ENCODE data around the gene EBF3.

EBF3 gene

DNA sequence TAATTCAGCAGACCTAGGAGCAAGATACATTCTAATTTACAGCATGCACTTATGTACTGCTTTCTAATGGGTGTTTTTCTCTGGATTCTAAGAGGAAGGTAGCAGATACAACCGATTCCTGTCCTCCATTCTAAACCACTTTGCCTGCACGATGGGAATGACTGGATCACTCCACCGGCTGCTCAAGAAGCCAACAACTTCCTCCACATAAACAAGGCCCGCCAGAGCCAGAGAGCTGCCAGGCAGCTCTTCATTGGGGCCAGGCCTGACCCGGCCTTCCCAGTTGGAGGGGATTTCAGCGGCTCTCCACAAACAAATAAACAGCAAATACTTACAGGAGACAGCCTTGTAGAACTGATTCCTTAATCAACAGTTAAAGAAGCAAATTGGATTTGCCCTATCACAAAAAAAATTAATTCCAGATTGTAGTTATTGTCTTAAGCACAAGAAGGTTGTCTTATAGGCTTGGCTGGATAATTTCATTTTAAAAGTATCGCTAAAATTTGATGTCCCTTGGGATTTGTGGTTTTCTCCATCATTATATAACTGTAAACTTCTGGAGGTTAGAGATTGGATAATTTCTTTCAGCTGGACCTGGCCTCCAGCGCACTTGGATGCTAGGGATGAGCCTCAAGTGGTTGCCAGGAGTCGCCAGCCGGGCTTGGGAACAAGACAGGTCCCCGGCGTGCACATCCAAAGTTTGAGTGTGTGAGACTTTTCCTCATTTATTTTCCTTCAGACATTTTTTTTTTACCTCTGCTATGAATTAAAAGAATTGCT, 20.9 kb downstream of the EBF3 start:
- no peak for DNase-seq

DNA sequence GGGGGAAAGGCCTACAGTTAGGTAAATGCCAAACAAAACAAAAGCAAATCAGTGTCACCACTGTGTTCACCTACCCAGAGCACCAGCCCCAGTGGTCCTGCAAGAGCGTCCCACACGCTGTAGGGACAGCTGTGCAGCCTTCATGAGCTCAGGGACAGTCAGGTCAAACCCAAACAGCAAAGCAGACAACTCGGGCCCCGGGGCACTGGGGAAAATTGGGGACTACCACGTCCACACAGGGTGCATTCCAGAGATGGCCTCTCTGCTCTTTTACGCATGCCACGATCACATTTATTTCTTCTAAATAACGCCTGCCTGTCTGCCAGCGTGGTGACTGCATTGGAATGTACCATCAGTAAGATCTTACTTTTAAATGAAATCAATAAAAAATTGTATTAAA, 21.7 kb downstream of the EBF3 start:
- no peak for DNase-seq

DNA sequence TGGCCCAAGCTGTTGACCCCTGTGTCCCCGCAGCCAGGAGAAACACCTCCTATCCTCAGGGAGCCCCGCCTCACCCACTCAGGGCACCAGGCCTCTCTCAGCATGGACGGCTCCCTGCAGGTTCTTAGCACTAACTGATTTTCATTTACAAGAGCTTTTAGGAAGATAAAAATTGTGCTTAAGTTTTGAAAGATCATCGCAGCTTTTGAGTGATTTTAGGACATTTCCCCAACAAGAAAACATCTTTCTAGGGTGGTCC, 22.1 kb downstream of the EBF3 start:
- no peak for DNase-seq

DNA sequence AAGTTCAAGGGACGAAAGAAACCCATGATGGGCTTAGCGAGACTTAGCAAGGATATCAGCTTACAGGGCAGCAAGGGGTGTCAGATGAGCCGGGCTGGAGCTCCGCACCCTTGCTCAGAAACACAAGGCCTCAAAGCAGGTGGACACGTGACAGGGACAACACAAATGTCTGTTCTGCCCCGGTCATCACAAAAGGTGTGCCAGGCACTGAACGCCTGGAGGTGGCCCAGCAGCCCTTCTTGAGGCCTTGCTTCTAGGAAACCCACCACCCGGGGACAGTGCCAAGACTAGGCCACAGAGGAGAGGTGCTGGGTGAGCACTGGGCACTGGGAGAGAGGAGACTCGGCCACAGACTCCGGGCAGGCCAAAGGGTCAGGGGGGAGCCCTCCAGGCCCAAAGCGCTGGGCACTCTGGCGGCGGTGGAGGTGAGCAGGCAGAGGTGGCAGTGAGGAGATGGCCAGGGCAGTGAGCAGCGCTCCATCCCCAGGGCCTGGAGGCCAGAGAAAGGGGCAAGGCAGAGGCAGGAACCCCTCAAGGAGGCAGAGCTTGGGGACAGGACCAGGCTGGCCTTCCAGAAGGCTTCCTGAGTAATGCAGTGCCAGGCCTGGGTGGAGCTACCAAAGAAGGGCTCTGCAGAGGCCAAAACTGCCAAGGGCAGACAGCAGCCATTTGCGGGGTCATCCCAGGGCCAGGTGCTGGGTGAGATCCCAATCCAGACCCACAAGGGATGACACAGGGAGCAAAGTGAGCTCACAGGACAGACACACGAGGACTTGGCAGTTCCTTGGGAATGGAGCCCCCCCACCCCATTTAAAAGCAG, 22.7 kb downstream of the EBF3 start:
- no peak for DNase-seq

DNA sequence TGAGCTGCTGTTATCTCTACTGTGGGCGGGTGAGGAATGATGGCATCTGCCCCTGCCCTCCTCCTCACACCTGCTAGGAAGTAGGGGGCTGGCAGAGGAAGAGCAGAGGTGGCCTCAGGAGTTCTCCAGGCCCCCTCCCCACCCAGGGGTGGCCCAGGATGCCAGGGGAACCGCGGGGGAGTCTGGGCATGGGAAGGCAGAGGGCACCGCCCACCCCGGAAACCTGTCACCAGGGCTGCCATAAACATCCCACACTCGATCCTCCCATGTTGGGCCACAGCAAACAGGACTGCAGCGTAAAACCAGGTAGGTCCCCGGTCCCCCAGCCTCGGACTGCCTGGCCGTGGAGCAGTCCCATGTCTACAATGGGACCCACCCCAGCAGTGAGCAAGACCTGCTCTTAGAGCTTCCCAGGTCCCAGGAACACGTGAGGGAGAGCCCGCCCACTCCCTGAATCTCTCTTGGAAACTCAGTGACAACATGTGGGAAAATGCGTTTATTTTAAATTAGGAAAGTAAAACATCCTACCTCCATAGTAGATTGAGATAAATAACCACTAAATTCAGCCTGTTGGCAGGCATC, 23.4 kb downstream of the EBF3 start:
- DNase-seq = no peak

DNA sequence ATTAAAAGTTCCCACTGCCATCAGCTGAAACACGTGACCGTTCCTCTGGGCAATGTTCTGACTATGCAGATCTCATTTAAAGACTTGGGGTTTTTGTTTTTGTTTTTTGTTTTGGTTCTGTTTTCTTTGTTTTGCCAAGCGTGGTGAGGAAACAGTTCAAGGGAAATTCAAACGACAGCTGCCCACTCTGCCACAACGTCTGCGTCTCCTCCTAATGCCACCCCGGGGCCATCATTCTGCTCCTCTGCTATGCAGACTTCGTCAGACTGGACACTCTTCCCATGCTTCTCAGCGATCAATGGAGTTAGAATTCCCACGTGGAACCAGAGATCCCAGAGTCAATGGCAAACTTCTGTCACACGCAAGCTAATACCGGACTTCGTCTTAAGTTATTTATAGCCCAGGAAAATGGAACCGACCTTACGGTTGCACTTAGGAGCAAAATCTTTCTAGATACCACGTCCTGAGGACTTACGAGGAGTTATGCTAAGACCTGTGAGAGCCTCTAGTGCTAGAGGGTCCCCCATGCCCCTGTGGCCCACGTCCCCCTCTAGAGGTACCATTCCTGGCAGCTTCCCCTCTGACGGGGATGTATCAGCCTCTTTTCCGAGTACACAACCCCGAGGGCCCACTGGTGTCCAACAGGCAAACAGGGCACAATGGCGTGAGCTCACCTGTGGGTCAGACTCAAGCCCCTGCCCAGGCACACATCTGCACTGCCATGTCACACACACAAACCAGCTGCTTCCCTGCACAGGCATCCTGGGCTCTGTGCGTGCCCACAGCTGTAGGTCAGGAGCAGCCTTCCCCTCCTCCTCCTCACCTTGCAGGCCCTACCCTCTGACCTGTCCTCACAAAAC, 24.4 kb downstream of the EBF3 start:
- DNase-seq = no peak

DNA sequence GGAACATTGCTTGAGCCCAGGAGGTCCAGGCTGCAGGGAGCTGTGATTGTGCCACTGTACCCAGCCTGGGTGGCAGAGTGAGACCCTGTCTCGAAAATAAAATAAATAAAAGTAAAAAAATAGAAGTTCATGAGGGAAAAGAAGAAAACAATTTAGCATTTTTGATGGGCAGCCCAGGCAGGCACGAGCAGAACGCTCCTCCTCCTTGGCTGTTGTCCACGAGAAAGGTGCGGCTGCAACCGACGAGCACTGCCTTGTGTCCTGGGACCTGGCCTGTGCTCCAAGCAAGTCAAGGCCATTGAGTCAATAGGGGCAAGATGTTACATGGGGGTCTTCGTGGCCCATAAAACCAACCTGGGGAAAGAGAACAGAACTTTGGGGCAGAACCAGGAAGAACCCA, 25.6 kb downstream of the EBF3 start:
- no peak for DNase-seq

DNA sequence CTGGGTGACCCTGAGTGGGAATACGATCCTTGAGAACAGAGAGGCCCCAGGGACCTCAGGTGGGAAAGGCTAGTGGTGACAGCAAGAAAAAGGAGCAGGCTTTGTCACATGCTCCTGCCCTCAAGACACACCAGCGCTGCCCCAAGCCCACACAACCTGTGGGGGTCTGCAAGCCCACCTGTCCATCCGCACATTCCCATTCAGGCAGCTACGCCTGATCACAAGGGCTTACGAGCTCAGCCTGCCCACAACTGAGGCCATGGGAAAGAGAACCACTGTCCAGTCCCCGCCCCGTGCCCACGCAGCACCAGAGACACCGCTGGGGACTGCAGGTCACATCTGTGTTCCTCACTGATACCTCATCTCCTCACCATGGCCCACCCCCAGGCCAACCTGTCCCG, 26.7 kb downstream of the EBF3 start:
- no peak for DNase-seq

DNA sequence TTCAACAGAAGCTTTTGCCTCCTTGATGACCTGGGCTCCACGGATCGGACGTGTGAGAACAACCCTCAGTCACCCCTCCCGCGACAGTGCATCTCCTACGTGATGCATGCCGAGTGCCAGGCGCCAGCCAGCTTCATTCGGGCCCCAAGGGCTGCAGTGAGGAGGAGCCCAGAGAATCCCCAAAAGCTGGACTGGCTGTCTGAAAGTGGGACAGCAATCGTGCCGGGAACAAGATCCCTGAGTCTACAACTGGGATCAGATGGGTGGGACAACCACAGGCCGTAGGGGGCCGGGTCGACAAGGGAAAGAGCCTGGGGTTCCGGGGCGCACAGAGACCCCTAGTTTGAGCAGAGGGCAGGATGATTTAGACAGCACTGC, 27.2 kb downstream of the EBF3 start:
- DNase-seq = no peak

DNA sequence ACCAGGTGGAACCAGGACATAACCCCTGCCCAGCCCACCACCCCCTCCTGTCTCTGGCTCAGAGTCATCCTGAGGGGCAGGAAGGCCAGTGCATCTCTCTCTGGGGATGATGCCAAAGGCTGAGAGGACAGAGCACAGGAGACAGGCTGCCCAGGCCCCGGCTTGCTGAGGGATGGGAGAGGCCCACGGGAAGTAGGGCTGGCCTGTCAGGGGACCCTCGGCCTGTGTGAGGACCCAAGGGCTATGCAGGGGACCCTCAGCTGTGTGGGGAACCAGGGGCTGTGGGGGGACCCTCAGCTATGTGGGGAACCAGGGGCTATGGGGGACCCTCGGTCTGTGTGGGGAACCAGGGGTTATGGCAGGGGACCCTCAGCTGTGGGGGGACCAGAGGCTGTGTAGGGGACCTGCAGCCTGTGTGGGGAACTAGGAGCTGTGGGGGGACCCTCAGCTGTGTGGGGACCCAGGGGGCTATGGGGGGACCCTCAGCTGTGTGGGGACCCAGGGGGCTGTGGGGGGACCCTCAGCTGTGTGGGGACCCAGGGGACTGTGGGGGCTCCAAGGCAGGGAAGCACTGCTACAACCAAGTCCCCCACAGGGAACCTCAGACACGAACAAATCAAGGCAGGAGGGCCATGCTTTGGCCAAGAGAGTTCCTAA, 27.7 kb downstream of the EBF3 start:
- no peak for DNase-seq

DNA sequence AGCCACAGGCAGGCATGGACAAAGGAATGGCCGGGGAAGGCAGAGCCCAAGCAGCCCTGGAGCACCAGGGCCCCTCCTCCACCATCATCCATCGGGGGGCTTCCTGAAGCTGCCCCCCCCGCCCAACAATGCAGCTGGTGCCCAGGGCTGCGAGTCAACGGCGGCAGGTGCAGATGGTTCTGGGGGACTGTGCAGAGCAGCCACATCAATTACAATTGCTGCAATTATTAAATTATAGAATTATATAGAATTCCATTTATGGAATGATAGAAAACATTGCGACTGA, 28.3 kb downstream of the EBF3 start:
- DNase-seq = no peak

DNA sequence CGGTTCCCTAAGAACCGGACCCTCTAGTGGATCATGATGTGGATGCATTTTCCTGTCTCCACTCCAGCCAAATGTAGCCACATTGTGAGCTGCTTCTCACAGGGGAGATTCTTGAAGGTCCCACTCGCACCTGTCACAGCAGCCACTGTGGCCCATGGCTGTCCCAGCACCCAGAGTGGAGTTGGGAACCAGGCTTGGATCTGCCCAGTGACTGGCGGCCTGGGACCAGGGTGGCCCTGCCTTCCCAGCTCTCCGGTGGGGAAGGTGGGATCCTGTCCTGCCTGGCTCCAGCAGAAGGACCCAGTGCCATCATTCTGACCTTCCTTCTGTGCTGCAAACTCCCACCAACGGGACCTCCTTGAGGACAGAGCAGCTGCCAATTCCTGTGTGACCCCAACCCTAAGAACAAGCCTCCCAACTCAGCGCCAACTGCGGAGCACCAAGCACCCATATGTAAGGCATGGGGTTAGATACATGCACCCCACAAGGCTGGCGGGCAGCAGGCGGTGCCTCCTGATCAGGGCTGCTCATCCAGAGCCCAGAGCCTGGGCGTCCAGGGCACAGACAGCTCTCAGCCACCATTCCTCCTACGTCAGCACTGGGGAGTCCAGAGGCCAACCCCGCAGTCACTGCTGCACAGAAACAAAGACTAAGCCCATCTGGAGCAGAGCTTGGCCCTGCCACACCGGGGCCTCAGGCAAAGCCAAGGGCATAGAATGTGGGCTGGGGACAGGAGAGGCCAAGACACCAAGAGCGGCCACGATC, 28.8 kb downstream of the EBF3 start:
- DNase-seq = no peak

DNA sequence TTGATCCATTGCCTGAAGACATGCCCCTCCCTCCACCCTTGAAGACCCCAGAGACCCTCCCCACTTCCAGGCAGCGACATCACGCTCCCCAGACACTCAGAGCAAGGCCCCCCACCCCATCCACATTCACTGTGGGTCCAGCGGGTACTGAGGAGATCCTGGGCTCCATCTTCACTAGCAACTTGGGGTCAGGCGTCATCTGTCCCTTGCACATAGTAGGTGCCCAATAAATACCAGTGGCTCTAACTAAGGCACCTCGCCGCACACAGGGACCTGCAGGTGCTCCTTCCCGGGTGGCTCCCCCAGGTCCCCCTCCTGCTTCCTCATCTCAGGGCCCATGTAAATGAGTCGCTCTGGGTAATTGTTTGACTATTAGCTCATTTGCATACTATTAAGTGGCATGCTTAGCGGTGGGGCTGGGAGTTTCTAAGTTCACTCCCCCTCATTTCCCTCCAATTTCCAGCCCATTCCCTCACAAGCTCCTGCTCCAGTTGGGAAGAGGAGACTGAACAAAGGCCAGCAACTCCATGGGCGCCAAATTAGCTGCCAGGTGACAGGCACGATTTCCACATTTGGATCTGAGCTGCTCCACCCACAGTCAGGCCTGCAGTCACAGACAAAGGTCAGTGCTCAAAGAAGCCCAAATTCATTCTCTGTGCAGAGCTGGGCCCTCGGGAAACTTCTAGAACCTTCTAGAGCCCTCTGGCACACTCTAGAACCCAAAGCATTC, 29.7 kb downstream of the EBF3 start:
- no peak for DNase-seq

DNA sequence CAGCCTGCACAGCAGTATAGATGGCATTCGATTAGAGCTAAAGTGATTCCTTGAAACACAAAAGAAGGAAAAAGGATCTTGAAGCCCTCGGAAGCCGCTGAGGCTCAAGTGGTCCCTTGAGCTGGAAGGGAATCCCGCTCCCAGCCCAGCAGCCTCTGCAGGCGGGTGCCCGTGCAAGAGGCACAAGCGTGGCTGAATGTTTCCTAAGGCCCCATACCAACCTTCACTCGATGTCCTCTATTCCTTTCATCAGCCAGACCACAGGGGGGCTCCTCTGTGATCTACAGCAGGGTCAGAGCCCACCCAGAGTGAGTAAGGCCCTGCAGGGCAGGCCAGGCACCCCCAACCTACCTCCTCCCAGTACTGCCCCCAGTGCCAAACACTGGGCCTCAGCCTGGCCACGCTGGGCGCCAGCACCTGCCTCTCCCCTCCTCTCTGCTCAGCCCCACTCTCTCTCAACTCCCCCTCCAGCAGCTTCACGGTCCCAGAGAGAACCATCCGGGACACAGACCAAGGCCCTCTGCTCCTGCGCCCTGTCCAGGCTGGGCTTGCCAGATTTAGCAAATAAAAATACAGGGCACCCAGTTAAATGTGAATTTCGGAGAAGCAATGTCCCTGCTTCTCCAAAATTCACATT, 30.5 kb downstream of the EBF3 start:
- no peak for DNase-seq

DNA sequence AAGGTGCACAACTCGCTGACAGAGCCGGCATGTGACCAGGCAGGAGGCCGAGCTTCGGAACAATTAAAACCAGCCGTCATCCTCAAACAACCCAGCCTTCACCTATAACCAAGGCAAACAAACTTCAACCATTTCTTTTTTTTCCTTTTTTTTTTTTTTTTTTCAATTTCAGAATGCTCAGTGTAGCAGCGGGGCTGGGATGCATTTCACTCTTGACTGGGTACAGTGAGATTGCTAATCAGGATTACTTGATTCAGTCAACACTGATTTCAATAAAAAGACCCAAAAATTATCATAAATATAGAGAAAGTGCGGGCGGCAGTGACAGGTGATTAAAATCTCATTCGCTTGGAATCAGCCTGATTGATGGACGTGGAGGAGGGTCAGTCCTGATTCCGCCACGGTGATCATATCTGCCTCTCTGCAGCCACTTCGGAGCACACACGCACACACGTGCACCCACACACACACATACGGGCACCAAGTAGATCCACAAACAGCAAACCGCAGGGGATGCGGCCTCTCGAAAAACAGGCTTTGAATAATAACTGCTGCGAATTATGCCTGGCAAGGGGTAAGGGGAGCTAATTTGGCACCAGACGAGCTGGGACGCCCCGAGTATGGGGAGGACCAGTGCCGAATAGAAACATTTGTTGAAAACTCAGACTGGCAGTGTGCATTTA, 31.2 kb downstream of the EBF3 start:
- no peak for DNase-seq

DNA sequence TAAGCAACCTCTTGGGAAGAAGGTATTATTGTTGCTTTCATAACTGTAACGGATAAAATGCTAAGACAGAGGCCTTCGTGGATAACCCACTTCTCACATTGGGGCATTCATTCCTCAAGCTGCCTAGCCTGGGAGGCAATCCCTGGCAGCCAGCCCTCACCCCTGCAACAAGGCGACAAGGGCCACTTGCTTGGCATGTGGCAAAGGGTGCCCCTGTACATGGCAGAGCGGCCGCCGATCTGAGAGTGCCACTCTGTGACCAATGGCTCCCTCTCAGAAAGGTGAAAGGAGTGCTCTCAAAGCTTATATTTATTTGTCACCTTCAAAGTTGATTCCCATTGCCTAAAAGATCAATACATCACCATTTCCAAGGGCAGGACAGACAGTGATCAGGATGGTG, 31.9 kb downstream of the EBF3 start:
- DNase-seq = no peak

DNA sequence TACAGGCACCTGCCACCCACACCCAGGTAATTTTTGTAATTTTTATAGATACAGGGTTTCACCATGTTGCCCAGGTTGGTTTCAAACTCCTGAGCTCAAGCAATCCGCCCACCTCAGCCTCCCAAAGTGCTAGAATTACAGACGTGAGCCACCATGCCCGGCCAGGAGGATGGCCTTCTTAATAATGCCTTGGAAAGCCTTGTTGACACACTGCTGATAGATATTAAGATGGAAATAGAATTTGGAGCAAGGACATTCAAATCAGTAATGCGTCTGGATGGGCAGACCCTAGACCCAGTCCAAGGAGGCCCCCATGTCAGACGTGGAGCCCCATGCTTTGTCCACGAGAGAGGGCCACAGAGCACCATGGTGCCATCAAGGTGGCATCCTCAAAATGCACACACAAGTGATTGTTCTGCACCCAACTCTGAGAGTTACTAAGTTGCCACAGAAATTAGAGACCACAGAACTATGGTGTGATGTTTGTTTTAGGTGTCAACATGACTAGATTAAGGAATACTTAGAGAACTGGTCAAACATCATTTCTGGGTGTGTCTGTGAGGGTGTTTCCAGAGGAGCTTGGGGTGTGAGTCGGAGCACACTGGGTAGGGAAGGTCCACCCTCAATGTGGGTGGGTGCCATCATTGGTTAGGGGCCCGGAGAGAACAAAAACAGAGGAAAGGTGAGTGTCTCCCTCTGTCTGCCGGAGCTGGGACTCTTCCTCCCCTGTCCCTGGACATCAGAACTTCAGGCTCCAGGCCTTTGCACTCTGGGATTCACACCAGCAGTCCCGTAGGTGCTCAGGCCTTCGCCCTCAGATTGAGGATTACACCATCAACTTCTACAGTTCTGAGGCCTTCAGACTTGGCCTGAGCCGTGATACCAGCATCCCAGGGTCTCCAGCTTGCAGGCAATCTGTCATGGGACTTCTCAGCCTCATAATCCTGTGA, 34.5 kb downstream of the EBF3 start:
- DNase-seq = no peak

DNA sequence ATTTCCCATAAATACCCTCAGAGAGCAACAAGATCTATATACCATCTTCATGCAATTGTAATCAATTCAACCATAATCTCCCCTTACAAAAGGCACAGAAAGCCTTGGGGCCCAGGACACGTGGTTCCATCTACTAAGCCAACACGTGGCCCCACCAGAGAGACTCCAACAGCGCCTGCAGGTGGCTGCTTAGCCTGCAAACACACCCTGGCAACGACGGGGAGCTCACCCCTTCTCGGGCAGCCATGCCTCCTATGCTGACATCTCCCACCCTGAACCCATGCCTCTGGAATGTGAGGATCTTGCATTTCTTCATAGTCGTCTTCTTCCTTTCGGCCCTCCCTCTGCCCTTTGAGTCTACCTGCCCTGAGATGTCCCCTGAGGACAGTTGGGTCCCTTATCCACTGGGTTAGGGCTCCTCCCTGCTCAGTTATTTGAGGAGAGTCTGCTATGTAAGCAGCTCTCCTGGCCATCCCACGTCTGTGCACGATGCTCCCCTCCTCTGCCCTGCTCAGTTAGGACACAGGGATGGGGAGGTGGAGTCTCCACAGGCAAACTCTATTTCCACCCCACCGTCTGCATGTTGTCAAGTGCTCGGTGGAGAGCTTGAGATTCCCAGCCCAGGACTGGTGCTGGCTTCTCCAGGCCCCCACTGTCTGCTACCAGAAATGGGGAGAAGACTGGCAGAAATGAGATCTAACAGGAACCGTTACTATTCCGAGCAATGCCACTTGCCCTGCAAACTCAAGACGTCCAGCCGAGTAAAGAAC, 36.5 kb downstream of the EBF3 start:
- DNase-seq = no peak

Measured in amniotic stem cell (primary cell).